Esophagus squamous epithelium (tissue), 4 donors: ENCODE measurements around the gene MAP2K5.

Source experiments
- POLR2A ChIP-seq, 4 donors: fragments of 450-650 bp; IDR thresholded peaks; one replicate each; pipeline ENCODE4 v1.6.1; 2017; ENCODE audit warnings: antibody characterized with exemption in 4 of 4, mild to moderate bottlenecking in 4 of 4, moderate library complexity in 3 of 4
- TF ChIP-seq, protein P1 (sequence below), 6 experiments: fragments of 450-650 bp in 4 of 6; fragments of 200-600 bp in 2 of 6; sonication (generic) in 2 of 6; IDR thresholded peaks; one replicate each; pipeline ENCODE4 v1.5.1; 2016 to 2019; ENCODE audit warnings: antibody characterized with exemption in 6 of 6, mild to moderate bottlenecking in 4 of 6, moderate library complexity in 4 of 6

DNA sequence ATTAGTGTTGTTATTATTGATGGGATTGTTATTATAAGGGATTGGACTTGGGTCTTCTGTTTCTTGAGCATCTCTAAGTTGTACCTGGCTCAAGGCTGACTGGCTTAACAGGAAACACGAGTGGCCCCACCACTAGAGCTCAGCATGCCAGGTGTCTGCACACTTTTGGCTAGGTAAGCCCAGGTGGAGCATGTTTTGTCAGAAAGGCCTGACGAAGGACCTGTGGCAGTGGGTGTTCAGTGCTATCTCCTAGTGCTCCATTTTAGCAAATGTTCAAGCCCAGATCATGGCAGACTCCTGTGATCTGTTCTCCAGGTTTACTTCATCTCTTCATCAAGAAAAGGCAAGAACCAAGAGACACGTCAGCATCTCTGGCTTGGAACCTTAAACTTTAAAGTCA is 3.4 kb downstream of the MAP2K5 start:
- TF ChIP-seq, protein P1, sequence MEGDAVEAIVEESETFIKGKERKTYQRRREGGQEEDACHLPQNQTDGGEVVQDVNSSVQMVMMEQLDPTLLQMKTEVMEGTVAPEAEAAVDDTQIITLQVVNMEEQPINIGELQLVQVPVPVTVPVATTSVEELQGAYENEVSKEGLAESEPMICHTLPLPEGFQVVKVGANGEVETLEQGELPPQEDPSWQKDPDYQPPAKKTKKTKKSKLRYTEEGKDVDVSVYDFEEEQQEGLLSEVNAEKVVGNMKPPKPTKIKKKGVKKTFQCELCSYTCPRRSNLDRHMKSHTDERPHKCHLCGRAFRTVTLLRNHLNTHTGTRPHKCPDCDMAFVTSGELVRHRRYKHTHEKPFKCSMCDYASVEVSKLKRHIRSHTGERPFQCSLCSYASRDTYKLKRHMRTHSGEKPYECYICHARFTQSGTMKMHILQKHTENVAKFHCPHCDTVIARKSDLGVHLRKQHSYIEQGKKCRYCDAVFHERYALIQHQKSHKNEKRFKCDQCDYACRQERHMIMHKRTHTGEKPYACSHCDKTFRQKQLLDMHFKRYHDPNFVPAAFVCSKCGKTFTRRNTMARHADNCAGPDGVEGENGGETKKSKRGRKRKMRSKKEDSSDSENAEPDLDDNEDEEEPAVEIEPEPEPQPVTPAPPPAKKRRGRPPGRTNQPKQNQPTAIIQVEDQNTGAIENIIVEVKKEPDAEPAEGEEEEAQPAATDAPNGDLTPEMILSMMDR (IDR thresholded peaks at IDR 0.05) = no peak
- TF ChIP-seq POLR2A (IDR thresholded peaks at IDR 0.05) = no peak
